ENCODE data around the gene FYCO1.

The FYCO1 gene

GRCh38 chr3:45923755-45924154 lies 71.9 kb downstream of the FYCO1 start:
- H3K27ac ChIP-seq (ENCODE audit: low read depth, low read length) = no peak overlapping the region
- no peaks in the 10 kb centered on the region for H3K4me1 ChIP-seq (ENCODE audit: control insufficient read depth, insufficient read depth, low read length)
- H3K4me3 ChIP-seq (ENCODE audit: low read length) = no peak overlapping the region
- H3K9ac ChIP-seq (ENCODE audit: low read length) = no peak overlapping the region
- H3K36me3 ChIP-seq (ENCODE audit: control insufficient read depth, insufficient read depth, low read length) = peaks cover 27% of the 10 kb centered on the region
- no peaks in the 10 kb centered on the region for H3K27me3 ChIP-seq (ENCODE audit: control insufficient read depth, insufficient read depth, low read length)

- Histone ChIP-seq H3K36me3 (ENCODE audit: control insufficient read depth, insufficient read depth, low read length) (peaks cover 24% of the 10 kb centered on the region), H3K27me3 (ENCODE audit: control insufficient read depth, insufficient read depth, low read length) (no peaks in the 10 kb centered on the region), H3K27ac (ENCODE audit: low read depth, low read length) (no peak overlapping the region), H3K9ac (ENCODE audit: low read length) (no peak overlapping the region), H3K4me3 (ENCODE audit: low read length) (no peak overlapping the region), H3K4me1 (ENCODE audit: control insufficient read depth, insufficient read depth, low read length) (no peaks in the 10 kb centered on the region)
These were observed 72.6 kb downstream of the FYCO1 start for GRCh38 chr3:45922950-45923590.

DNA sequence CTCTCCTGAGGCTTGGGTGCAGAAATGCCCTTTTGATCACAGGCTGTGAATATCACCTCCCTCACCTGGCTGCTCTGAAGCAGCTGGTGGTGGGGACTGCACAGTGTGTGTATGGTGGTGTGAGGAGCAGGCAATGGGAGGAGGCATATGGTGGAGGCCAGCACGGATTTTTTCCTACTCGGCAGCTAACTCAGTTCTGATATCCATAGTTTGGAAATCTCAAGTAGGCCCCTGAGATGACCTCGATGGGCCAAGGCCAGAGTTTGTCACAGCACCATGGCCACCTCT lies 73.6 kb downstream of the FYCO1 start:
- H3K36me3 ChIP-seq (ENCODE audit: control insufficient read depth, insufficient read depth, low read length) = peaks cover 19% of the 10 kb centered on the region
- H3K27ac ChIP-seq (ENCODE audit: low read depth, low read length) = no peak overlapping the region
- no peak overlapping the region for H3K9ac ChIP-seq (ENCODE audit: low read length)
- H3K27me3 ChIP-seq (ENCODE audit: control insufficient read depth, insufficient read depth, low read length) = no peaks in the 10 kb centered on the region
- no peaks in the 10 kb centered on the region for H3K4me1 ChIP-seq (ENCODE audit: control insufficient read depth, insufficient read depth, low read length)
- H3K4me3 ChIP-seq (ENCODE audit: low read length) = no peak overlapping the region

- H3K36me3 ChIP-seq (ENCODE audit: control insufficient read depth, insufficient read depth, low read length) = peaks cover 19% of the 10 kb centered on the region
- H3K4me3 ChIP-seq (ENCODE audit: low read length) = no peak overlapping the region
- H3K4me1 ChIP-seq (ENCODE audit: control insufficient read depth, insufficient read depth, low read length) = no peaks in the 10 kb centered on the region
- no peak overlapping the region for H3K27ac ChIP-seq (ENCODE audit: low read depth, low read length)
- no peaks in the 10 kb centered on the region for H3K27me3 ChIP-seq (ENCODE audit: control insufficient read depth, insufficient read depth, low read length)
- H3K9ac ChIP-seq (ENCODE audit: low read length) = no peak overlapping the region
These were observed 74.2 kb downstream of the FYCO1 start for GRCh38 chr3:45921158-45922038.

GRCh38 chr3:45917146-45917898 lies 78.3 kb downstream of the FYCO1 start:
- Histone ChIP-seq H3K36me3 (ENCODE audit: control insufficient read depth, insufficient read depth, low read length) (peaks cover 6% of the 10 kb centered on the region), H3K4me3 (ENCODE audit: low read length) (no peak overlapping the region), H3K4me1 (ENCODE audit: control insufficient read depth, insufficient read depth, low read length) (no peaks in the 10 kb centered on the region), H3K27me3 (ENCODE audit: control insufficient read depth, insufficient read depth, low read length) (no peaks in the 10 kb centered on the region), H3K27ac (ENCODE audit: low read depth, low read length) (no peak overlapping the region), H3K9ac (ENCODE audit: low read length) (no peak overlapping the region)

GRCh38 chr3:45915518-45916231 lies 79.9 kb downstream of the FYCO1 start:
- H3K36me3 ChIP-seq (ENCODE audit: control insufficient read depth, insufficient read depth, low read length) = peaks cover 6% of the 10 kb centered on the region
- H3K4me1 ChIP-seq (ENCODE audit: control insufficient read depth, insufficient read depth, low read length) = no peaks in the 10 kb centered on the region
- no peaks in the 10 kb centered on the region for H3K27me3 ChIP-seq (ENCODE audit: control insufficient read depth, insufficient read depth, low read length)
- H3K27ac ChIP-seq (ENCODE audit: low read depth, low read length) = no peak overlapping the region
- no peak overlapping the region for H3K4me3 ChIP-seq (ENCODE audit: low read length)
- no peak overlapping the region for H3K9ac ChIP-seq (ENCODE audit: low read length)

DNA sequence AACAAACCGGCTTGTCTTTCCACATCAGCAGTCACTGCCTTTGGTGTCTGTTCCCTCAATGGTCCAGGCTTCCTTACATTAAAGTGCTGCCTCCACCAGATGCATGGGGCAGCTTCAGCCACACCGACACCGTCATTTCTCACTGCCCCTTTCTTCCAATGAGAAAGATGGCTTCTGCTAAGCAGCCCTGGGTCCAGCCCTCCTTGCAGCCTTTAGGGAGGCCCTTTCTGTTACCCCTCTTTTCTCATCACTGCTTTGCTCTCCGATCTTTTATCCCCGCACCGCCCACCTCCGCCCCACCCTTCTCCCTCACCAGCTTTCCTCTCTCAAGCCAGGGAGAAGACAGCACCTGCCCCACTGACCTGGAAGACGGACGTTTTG lies 80.6 kb downstream of the FYCO1 start:
- H3K9ac ChIP-seq (ENCODE audit: low read length) = no peak overlapping the region
- no peak overlapping the region for H3K4me3 ChIP-seq (ENCODE audit: low read length)
- H3K4me1 ChIP-seq (ENCODE audit: control insufficient read depth, insufficient read depth, low read length) = no peaks in the 10 kb centered on the region
- peaks cover 6% of the 10 kb centered on the region for H3K36me3 ChIP-seq (ENCODE audit: control insufficient read depth, insufficient read depth, low read length)
- no peak overlapping the region for H3K27ac ChIP-seq (ENCODE audit: low read depth, low read length)
- no peaks in the 10 kb centered on the region for H3K27me3 ChIP-seq (ENCODE audit: control insufficient read depth, insufficient read depth, low read length)

GRCh38 chr3:45914362-45915058 lies 81.1 kb downstream of the FYCO1 start:
- H3K27ac ChIP-seq (ENCODE audit: low read depth, low read length) = no peak overlapping the region

GRCh38 chr3:45912435-45912834 lies 83.2 kb downstream of the FYCO1 start:
- no peak overlapping the region for H3K9ac ChIP-seq (ENCODE audit: low read length)
- H3K4me3 ChIP-seq (ENCODE audit: low read length) = no peak overlapping the region
- no peaks in the 10 kb centered on the region for H3K36me3 ChIP-seq (ENCODE audit: control insufficient read depth, insufficient read depth, low read length)
- no peak overlapping the region for H3K27ac ChIP-seq (ENCODE audit: low read depth, low read length)
- H3K4me1 ChIP-seq (ENCODE audit: control insufficient read depth, insufficient read depth, low read length) = no peaks in the 10 kb centered on the region
- no peaks in the 10 kb centered on the region for H3K27me3 ChIP-seq (ENCODE audit: control insufficient read depth, insufficient read depth, low read length)

More at GRCh38 chr3:45914362-45915058, 81.1 kb downstream of the FYCO1 start:
- peaks cover 3% of the 10 kb centered on the region for H3K36me3 ChIP-seq (ENCODE audit: control insufficient read depth, insufficient read depth, low read length)
- no peak overlapping the region for H3K4me3 ChIP-seq (ENCODE audit: low read length)
- no peaks in the 10 kb centered on the region for H3K27me3 ChIP-seq (ENCODE audit: control insufficient read depth, insufficient read depth, low read length)
- no peaks in the 10 kb centered on the region for H3K4me1 ChIP-seq (ENCODE audit: control insufficient read depth, insufficient read depth, low read length)
- H3K9ac ChIP-seq (ENCODE audit: low read length) = no peak overlapping the region

GRCh38 chr3:45911511-45912226 lies 84.0 kb downstream of the FYCO1 start:
- H3K4me1 ChIP-seq (ENCODE audit: control insufficient read depth, insufficient read depth, low read length) = no peaks in the 10 kb centered on the region
- H3K27ac ChIP-seq (ENCODE audit: low read depth, low read length) = no peak overlapping the region
- H3K27me3 ChIP-seq (ENCODE audit: control insufficient read depth, insufficient read depth, low read length) = no peaks in the 10 kb centered on the region
- no peak overlapping the region for H3K9ac ChIP-seq (ENCODE audit: low read length)
- no peak overlapping the region for H3K4me3 ChIP-seq (ENCODE audit: low read length)
- H3K36me3 ChIP-seq (ENCODE audit: control insufficient read depth, insufficient read depth, low read length) = no peaks in the 10 kb centered on the region

GRCh38 chr3:45910892-45911291 lies 84.7 kb downstream of the FYCO1 start:
- Histone ChIP-seq H3K4me1 (ENCODE audit: control insufficient read depth, insufficient read depth, low read length) (no peaks in the 10 kb centered on the region), H3K36me3 (ENCODE audit: control insufficient read depth, insufficient read depth, low read length) (no peaks in the 10 kb centered on the region), H3K4me3 (ENCODE audit: low read length) (no peak overlapping the region), H3K9ac (ENCODE audit: low read length) (no peak overlapping the region), H3K27me3 (ENCODE audit: control insufficient read depth, insufficient read depth, low read length) (no peaks in the 10 kb centered on the region), H3K27ac (ENCODE audit: low read depth, low read length) (no peak overlapping the region)
